Tibial artery (tissue), 4 donors: ENCODE data around the gene THBD.

Experiments
- DNase-seq, 2 donors: peaks; one replicate each; pipeline ENCODE4 v3.0.0-alpha.2; 2019
- H3K27ac ChIP-seq, 2 donors: fragments of 200-600 bp; sonication (generic) in 1 of 2; 1 replicate in 1 of 2; 2 replicates in 1 of 2; pipeline ENCODE4 v1.5.1; 2018 to 2019; ENCODE audit warnings: mild to moderate bottlenecking in 1 of 2
- H3K27me3 ChIP-seq, 2 donors: fragments of 200-600 bp; sonication (generic) in 1 of 2; one replicate each; pipeline versions ENCODE4 v1.5.1 to v1.6.0; 2016 to 2019
- H3K36me3 ChIP-seq, 3 donors: fragments of 200-600 bp; sonication (generic) in 2 of 3; one replicate each; pipeline ENCODE4 v1.5.1; 2016 to 2019; ENCODE audit warnings: mild to moderate bottlenecking in 2 of 3
- H3K4me1 ChIP-seq, 4 donors: fragments of 200-600 bp; sonication (generic) in 2 of 4; 1 replicate in 3 of 4; 2 replicates in 1 of 4; pipeline ENCODE4 v1.5.1; 2016 to 2019
- H3K4me3 ChIP-seq, 2 donors: fragments of 200-600 bp; sonication (generic) in 1 of 2; 1 replicate in 1 of 2; 2 replicates in 1 of 2; pipeline ENCODE4 v1.5.1; 2018 to 2019; ENCODE audit warnings: mild to moderate bottlenecking in 2 of 2
- H3K9me3 ChIP-seq, 3 donors: fragments of 200-600 bp; sonication (generic) in 1 of 3; one replicate each; pipeline ENCODE4 v1.5.1; 2016 to 2019
- intact Hi-C: fragments of 100-400 bp; cut with DNase I; formaldehyde crosslinking; loops from one replicate; pipeline ENCODE4 v1.15.0; 2023; ENCODE audit warnings: low total_unique reads
- TF ChIP-seq, protein P1 (sequence below), 2 experiments: fragments of 200-600 bp in 1 of 2; fragments of 450-650 bp in 1 of 2; IDR thresholded peaks; one replicate each; pipeline ENCODE4 v1.5.1; 2017 to 2019; ENCODE audit warnings: antibody characterized with exemption in 2 of 2, mild to moderate bottlenecking in 1 of 2, moderate library complexity in 1 of 2

Gene THBD

DNA sequence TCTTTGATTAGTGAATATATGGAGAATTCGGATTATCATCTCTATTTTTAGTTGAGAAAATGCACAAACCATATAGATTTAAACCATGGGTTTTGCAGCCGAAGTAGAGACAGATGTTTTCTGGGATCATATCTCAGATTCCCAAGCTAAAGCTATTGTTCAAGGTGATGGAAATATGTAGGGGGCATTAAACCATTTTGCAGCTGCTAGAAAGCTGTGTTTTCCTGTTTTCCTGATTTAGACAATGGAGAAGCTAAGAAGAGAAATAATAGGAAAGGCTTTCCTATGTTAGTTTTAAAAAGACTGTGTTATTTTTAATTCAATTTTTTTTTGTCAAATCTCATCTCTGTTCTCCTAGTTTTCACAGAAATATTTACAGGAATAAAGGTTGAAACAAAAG lies 30.5 kb upstream of the THBD start:
- Histone ChIP-seq H3K27ac (no peak overlapping the region), H3K36me3 (peaks cover 0 to 6% (median 0%) of the 10 kb centered on the region in 3 donors), H3K9me3 (no peaks in the 10 kb centered on the region), H3K4me3 (no peak overlapping the region), H3K27me3 (no peaks in the 10 kb centered on the region), H3K4me1 (peaks cover 0 to 49% (median 19%) of the 10 kb centered on the region in 4 donors)
- TF ChIP-seq, protein P1, sequence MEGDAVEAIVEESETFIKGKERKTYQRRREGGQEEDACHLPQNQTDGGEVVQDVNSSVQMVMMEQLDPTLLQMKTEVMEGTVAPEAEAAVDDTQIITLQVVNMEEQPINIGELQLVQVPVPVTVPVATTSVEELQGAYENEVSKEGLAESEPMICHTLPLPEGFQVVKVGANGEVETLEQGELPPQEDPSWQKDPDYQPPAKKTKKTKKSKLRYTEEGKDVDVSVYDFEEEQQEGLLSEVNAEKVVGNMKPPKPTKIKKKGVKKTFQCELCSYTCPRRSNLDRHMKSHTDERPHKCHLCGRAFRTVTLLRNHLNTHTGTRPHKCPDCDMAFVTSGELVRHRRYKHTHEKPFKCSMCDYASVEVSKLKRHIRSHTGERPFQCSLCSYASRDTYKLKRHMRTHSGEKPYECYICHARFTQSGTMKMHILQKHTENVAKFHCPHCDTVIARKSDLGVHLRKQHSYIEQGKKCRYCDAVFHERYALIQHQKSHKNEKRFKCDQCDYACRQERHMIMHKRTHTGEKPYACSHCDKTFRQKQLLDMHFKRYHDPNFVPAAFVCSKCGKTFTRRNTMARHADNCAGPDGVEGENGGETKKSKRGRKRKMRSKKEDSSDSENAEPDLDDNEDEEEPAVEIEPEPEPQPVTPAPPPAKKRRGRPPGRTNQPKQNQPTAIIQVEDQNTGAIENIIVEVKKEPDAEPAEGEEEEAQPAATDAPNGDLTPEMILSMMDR (IDR thresholded peaks at IDR 0.05) = no peak
- DNase-seq = no peak
- intact Hi-C loops = loop anchor here (2.0 kb wide), 1 partner anchor 55 kb away; no protein-coding TSS in a partner anchor

- DNase-seq = no peak
- TF ChIP-seq, protein P1 (IDR thresholded peaks at IDR 0.05) = no peak
- peaks cover 0 to 40% (median 12%) of the 10 kb centered on the region in 4 donors for H3K4me1 ChIP-seq
- no peak overlapping the region for H3K4me3 ChIP-seq
- intact Hi-C loops = no loop called here
- H3K9me3 ChIP-seq = no peaks in the 10 kb centered on the region
- peaks cover 0 to 6% (median 0%) of the 10 kb centered on the region in 3 donors for H3K36me3 ChIP-seq
- no peaks in the 10 kb centered on the region for H3K27me3 ChIP-seq
- H3K27ac ChIP-seq = no peak overlapping the region
Measured at GRCh38 chr20:23079016-23079351, 29.5 kb upstream of the THBD start.

DNA sequence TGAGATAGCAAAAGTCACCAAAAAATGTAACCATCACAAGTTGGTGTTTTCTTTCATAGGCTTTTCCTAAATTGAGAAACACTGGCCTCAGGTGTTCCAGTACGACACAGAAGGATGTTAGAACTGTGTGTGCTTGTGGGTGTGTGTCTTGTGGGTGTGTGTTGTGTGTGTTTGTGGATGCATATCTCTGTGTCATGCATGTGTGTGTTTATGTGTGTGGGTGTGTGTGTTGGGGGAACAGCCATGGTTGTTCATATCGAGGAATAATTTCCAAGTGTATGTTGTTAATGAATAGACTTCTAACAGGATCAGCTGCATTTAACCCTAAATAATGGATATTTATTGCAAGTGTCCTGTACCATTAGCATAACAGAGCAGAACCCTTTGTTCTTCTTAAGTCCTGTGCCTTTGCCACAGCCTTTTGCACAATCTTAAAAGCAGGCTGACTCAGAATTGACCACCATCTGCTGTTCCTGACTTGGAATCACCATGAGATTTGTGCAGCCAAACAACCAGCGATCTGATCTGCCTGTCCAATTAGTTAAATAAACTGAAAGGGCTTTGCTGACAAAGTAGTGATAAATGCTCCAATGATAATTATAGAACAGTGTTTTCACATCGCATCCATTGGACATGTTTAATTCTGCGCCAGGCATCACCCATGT lies 29.0 kb upstream of the THBD start:
- intact Hi-C loops = no loop called here
- peaks cover 0 to 6% (median 0%) of the 10 kb centered on the region in 3 donors for H3K36me3 ChIP-seq
- H3K27me3 ChIP-seq = no peaks in the 10 kb centered on the region
- H3K4me1 ChIP-seq = peaks cover 0 to 35% (median 8%) of the 10 kb centered on the region in 4 donors
- no peak for DNase-seq
- H3K9me3 ChIP-seq = no peaks in the 10 kb centered on the region
- H3K4me3 ChIP-seq = no peak overlapping the region
- H3K27ac ChIP-seq = no peak overlapping the region
- TF ChIP-seq, protein P1 (IDR thresholded peaks at IDR 0.05) = no peak

GRCh38 chr20:23077277-23077676 lies 27.8 kb upstream of the THBD start:
- Histone ChIP-seq H3K4me3 (no peak overlapping the region), H3K27me3 (no peaks in the 10 kb centered on the region), H3K9me3 (no peaks in the 10 kb centered on the region), H3K4me1 (peaks cover 0 to 23% (median 0%) of the 10 kb centered on the region in 4 donors), H3K36me3 (peaks cover 0 to 6% (median 0%) of the 10 kb centered on the region in 3 donors), H3K27ac (no peak overlapping the region)
- TF ChIP-seq, protein P1 (IDR thresholded peaks at IDR 0.05) = no peak
- intact Hi-C loops = no loop called here
- DNase-seq = no peak

DNA sequence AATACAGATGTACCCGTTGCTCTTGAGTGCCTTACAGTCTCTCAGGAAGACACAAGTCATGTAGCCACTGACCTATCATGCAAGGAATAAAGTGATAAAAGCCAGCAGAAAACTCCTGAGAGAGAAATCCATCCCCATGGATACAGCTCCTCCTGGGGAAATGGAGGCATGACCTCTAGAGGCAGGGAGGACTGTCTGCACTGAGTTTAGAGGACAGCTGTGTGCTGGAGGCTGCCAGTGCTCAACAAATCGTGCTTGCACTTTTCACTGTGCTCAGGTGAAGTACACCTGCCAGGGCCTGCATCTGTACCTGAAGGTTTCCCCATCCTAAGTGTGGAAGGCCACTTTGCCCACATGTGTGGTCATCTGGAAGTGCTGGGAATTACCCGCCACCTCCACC lies 24.6 kb upstream of the THBD start:
- DNase-seq = no peak
- intact Hi-C loops = no loop called here
- no peaks in the 10 kb centered on the region for H3K27me3 ChIP-seq

More for the DNA sequence above, 24.6 kb upstream of the THBD start:
- Histone ChIP-seq H3K36me3 (no peaks in the 10 kb centered on the region), H3K4me3 (no peak overlapping the region), H3K4me1 (no peaks in the 10 kb centered on the region), H3K9me3 (no peaks in the 10 kb centered on the region), H3K27ac (no peak overlapping the region)
- TF ChIP-seq, protein P1 (IDR thresholded peaks at IDR 0.05) = no peak
